Hematopoietic multipotent progenitor cell treated with erythropoietin and hydrocortisone succinate and interleukin-3 and kit ligand, for 8 days (in vitro differentiated cells): ENCODE measurements around the gene RBM15.
A peak's percentile ranks its signal among the peaks of the same experiment; 100 is the strongest.

ENCODE experiments used
- DNase-seq: peaks from one replicate; pipeline ENCODE4 v3.0.0-alpha.2; 2015

The RBM15 gene

DNA sequence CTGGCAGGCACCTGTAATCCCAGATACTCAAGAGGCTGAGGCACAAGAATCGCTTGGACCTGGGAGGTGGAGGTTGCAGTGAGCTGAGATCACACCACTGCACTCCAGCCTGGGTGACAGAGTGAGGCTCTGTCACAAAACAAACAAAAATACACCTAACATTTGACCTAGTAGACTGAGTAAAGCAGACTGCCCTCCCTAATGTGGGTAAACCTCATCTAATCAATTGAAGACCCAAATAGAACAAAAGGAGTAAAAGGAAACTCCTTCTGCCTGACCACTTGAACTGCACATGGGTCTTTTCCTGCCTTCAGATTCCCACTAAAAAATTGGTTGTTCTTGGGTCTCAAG lies 19.0 kb upstream of the RBM15 start:
- no peak for DNase-seq

DNA sequence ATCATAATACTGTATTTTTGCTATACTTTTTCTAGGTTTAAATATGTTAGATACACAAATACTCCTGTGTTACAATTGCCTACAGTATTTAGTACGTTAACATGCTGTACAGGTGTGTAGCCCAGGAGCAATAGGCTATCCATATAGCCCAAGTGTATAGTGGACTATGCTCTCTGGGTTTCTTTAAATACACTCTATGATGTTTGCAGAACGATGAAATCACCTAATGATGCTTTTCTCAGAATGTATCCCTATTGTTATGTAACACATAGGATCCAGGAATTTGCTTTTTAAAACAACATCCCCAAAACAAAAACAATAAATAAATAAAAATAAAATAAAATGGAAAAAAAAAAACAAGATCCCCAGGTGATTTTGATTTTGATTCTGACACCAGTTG lies 18.1 kb upstream of the RBM15 start:
- DNase-seq, result no peak

DNA sequence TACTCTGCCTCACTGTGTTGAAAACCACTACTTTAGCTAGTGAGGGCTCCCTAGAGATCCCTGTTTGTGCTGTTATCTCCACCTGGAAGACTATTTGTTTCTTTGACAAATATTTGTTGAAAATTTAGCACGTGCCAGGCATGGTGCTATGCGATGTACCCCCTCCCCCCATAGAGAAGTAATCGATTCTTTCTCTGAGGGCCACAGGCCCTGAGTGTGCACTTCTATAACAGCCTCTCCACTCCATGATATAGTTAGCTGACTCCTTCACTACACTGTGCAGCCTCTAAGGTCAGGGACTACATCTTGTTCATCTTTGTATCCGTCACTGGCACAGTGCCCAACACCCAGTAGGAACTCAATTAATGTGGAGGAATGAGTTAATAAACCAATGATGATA lies 17.3 kb upstream of the RBM15 start:
- DNase-seq, result no peak

DNA sequence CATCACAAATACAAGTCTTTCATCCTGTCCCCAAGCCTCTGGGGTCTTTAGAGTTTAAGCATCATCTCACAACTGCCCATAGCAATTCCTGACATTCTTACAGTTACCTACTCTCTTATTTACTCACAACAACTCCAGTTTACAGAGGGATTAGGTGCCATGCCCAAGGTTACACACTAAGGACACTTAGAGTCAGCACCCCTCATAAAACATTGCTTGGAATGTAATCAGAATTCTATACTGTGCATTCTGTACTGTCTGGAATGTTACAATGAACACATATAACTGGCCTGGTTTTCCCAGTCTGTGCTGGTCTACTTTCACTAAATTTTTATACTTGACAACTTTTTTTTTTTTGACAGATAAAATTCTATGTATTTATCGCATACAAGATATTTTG lies 14.5 kb upstream of the RBM15 start:
- DNase-seq, result no peak

DNA sequence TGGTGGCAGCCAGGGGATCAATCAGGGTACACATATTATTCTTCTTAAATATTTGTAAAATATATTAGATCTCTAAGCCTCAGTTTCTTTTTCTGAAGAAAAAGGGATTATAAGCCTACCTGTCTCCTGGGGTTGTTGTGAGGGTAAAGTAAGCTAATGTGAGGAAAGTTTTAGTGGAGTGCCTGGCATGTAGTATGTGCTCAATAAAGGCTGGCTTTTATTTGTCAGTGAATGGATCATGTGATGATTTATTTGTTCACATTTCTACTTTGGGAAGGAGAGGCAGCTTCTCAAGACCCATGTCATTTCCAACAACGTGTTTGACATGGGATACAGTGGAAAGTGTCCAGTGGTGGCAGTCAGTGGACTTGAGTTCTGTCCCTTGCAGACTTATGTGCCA lies 12.4 kb upstream of the RBM15 start:
- DNase-seq, result no peak

DNA sequence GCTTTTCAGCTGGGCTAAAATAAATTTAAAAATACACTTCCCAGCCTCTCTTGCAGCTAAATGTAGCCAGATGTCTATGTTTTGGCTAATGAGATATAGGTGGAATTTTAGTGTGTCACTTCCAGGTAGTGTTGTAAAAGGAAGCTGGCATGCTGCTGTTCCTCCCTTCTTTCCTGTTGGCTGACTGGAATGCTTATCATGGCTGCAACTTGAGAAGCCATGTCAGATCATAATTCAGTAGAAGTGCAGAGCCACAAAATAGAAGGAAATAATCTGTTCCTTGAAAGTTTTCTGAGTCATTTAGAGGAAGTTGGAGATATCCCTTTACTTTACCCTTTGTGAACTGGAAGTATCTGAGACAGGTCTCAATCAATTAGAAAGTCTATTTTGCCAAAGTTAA lies 10.9 kb upstream of the RBM15 start:
- no peak for DNase-seq

DNA sequence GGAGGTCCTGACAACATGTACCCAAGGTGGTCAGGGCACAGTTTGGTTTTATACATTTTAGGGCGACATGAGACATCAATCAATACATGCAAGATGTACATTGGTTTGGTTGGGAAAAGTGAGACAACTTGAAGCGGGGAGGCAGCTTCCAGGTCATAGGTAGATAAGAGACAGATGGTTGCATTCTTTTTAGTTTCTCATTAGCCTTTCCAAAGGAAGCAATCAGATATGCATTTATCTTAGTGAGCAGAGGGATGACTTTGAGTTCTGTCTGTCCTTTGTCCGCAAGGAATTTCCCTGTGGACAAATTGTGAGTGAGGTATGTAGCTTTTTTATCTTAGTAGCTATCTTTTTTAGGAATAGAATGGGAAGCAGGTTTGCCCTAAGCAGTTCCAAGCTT lies 10.5 kb upstream of the RBM15 start:
- DNase-seq, result no peak

DNA sequence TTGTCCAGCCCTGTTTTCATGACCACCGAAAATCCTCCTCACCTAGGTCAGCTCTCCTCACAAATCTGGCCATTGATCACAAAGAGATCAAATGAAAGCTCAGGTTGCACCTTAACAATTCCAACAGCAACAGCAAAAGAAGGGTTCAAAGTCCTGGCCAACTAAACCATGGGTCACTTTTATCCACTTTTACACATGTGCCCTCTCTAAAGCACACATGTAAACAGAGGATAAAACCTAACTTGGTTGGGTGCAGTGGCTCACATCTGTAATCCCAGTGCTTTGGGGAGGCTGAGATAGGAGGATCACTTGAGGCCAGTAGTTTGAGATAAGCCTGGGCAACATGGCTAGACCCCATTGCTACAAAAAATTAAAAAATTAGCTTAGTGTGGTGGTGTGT lies 3.9 kb upstream of the RBM15 start:
- DNase-seq, result peak; percentile 20

DNA sequence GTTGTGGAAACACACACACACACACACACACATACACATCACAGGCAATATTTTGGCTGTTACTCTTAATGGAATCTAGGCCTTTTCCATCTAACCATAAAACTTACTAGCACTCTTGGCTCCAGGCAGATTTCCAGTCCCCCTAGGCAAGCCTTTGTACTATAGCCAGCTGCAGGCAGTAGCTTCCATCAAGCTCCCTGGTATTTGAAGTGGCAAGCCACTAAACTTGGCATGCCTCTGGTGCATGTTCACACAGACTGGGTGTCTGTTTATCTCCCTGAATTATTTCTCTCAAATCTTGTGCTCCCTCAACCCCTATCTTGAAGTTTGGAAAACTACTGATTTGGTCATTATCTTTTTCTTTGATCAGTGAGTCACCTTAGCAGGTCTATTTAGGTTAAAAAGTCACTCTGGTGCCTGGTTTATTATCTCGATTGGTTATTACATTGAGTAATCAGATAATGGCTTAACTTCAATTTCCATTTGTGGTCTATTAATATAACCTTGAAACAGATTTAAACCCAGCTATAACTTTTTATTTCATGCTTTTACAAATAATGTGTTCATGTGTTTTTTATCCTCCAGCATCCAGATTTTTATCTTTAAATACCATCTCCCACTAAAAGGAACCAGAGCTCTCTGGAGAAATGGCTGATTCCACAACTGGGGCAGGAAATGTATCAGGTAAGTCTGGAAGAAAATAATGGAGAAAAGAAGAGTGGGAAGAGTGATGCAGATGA lies 2.7 kb upstream of the RBM15 start:
- DNase-seq, result peak; percentile 48

DNA sequence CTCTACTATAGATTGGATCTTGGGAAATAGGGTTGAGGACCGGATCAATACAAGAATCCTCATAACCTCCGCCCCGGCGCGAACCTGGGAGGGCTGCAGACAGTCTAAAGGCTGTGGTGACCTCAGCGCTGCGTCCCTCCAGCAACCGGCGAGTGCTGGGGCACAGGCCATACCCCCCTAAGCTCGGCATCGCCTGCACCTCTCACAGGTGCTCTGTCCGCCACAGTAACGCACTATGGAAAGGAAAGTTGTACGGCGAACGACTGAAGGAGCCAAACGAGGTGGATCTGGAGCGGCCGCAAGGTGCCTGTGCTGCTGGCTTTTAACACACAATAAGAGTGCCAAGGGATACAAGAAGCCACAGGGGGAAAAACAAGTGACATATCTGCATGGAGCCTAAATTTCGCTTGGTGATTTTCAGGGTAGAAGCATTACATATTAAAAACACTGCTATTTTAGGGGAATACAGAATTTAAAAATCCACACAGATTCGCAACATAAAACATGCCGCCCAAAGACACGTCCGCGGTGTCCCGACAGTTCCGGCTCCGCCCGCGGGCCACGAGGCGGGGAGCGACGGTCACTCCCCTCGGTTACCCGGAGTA lies 1.4 kb upstream of the RBM15 start:
- DNase-seq, result peak; percentile 55

DNA sequence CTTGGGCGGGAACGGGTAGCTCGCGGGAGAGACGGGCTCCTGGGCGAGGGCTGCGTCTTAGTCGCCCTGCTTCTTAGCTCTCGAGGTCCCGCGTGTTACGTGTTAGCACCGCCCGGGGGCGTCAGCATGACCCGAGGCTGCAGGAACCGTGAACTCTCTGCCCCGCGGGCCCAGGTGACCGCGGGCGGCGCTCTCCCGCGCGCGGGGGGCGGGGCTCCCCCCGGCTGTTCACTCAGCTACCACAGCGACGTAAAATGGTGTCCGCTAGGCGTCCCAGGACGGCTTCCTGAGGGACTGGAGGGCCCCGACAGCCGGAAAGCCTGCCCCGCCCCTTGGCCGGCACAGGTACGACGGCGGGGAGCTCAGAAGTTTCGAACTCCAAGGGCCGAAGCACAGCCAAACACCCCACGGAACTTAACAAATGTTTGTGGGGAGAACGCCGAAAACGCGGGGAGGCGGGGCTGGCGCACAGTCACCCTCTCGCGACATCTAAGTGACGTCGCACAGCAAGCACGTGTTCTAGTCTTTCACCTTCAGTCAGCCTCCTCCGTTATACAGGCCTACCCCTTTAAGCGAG lies 780 bp upstream of the RBM15 start:
- DNase-seq, result peak; percentile 93

DNA sequence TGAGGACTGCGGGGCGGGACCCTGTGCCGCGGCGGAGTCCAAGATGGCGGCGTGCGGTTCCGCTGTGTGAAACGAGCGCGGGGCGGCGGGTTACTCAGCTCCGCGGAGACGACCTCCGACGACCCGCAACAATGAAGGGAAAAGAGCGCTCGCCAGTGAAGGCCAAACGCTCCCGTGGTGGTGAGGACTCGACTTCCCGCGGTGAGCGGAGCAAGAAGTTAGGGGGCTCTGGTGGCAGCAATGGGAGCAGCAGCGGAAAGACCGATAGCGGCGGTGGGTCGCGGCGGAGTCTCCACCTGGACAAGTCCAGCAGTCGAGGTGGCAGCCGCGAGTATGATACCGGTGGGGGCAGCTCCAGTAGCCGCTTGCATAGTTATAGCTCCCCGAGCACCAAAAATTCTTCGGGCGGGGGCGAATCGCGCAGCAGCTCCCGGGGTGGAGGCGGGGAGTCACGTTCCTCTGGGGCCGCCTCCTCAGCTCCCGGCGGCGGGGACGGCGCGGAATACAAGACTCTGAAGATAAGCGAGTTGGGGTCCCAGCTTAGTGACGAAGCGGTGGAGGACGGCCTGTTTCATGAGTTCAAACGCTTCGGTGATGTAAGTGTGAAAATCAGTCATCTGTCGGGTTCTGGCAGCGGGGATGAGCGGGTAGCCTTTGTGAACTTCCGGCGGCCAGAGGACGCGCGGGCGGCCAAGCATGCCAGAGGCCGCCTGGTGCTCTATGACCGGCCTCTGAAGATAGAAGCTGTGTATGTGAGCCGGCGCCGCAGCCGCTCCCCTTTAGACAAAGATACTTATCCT lies 430 bp downstream of the RBM15 start:
- DNase-seq, result peak; percentile 61

DNA sequence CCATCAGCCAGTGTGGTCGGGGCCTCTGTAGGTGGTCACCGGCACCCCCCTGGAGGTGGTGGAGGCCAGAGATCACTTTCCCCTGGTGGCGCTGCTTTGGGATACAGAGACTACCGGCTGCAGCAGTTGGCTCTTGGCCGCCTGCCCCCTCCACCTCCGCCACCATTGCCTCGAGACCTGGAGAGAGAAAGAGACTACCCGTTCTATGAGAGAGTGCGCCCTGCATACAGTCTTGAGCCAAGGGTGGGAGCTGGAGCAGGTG lies 961 bp downstream of the RBM15 start:
- peak; percentile 28 for DNase-seq

DNA sequence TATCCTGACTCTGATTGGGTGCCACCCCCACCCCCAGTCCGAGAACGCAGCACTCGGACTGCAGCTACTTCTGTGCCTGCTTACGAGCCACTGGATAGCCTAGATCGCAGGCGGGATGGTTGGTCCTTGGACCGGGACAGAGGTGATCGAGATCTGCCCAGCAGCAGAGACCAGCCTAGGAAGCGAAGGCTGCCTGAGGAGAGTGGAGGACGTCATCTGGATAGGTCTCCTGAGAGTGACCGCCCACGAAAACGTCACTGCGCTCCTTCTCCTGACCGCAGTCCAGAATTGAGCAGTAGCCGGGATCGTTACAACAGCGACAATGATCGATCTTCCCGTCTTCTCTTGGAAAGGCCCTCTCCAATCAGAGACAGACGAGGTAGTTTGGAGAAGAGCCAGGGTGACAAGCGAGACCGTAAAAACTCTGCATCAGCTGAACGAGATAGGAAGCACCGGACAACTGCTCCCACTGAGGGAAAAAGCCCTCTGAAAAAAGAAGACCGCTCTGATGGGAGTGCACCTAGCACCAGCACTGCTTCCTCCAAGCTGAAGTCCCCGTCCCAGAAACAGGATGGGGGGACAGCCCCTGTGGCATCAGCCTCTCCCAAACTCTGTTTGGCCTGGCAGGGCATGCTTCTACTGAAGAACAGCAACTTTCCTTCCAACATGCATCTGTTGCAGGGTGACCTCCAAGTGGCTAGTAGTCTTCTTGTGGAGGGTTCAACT lies 2.1 kb downstream of the RBM15 start:
- no peak for DNase-seq

DNA sequence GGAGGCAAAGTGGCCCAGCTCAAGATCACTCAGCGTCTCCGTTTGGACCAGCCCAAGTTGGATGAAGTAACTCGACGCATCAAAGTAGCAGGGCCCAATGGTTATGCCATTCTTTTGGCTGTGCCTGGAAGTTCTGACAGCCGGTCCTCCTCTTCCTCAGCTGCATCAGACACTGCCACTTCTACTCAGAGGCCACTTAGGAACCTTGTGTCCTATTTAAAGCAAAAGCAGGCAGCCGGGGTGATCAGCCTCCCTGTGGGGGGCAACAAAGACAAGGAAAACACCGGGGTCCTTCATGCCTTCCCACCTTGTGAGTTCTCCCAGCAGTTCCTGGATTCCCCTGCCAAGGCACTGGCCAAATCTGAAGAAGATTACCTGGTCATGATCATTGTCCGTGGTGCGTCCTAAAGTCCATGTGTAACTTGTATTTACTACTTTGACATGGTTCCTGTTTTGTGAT lies 2.7 kb downstream of the RBM15 start:
- DNase-seq, result no peak

DNA sequence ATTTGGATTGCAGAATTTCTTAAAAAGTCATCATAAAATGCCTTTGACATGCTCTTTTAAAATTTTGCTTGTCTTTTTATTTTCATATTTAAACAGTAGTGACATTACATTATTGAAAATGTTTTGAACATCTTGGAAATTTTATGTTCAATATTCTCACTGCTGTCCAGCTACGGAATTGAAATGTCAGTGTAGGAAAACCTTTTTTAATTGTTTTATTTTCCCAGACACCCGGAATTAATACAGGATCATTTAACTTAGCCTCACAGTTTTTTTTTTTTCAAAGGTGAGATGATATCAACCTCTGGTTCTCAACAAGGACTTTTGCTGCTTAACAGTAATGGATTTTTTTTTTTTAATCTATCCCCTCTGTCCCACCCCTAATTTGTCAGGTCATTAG lies 4.1 kb downstream of the RBM15 start:
- DNase-seq, result no peak

DNA sequence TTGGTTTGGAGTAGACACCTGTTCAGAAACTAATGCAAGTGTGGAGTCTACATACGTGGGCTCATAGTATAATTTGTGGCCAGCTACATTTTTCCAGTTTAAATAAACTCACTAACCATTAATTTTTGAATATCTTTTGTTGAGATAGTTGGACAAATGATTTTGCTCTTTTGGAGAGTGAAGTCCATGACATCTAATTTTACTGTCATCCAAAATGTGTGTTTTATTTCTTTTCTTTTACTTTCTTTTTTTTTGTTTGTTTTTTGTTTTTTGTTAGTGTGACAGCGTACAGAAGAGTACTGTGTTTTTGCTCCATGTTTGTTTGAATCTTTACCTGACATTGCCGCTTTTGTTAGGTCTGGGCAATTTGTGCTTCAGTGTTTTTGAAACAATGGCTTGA lies 5.0 kb downstream of the RBM15 start:
- no peak for DNase-seq

DNA sequence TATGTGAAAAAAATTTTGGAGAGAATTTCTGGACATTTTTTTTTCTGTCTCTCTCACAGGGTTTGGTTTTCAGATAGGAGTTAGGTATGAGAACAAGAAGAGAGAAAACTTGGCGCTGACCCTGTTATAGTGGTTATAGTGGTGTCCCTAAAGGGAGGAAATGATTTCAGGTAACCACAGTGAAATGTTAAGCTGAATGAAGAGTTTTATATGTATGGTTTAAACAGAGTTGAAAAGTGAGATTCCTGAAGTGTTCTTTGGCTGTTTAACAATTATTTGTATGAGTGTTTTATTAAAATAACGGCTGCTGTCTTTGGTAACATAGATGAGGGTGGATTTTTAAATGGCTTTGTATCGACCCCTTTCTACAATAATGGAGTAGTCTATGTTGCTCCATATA lies 6.3 kb downstream of the RBM15 start:
- no peak for DNase-seq

DNA sequence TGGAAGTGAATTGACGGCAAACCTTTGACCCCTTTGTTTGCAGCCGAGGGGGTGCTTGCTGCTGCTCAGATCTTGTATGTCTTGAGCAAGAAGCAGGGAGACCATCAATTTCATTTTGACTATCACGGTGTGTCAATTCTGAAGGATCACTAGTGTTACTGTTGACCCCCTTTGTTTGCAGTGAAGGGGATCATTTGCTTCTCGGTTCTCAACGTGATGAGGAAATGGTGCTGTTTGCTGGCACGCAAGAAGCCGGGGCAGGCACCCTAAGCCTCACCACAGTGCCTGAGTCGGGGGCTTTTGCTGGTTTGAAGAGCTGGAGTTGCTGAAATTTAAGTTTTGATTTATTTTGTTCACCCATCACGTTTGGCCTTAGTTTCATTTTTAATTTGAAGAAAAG lies 7.5 kb downstream of the RBM15 start:
- DNase-seq, result no peak

DNA sequence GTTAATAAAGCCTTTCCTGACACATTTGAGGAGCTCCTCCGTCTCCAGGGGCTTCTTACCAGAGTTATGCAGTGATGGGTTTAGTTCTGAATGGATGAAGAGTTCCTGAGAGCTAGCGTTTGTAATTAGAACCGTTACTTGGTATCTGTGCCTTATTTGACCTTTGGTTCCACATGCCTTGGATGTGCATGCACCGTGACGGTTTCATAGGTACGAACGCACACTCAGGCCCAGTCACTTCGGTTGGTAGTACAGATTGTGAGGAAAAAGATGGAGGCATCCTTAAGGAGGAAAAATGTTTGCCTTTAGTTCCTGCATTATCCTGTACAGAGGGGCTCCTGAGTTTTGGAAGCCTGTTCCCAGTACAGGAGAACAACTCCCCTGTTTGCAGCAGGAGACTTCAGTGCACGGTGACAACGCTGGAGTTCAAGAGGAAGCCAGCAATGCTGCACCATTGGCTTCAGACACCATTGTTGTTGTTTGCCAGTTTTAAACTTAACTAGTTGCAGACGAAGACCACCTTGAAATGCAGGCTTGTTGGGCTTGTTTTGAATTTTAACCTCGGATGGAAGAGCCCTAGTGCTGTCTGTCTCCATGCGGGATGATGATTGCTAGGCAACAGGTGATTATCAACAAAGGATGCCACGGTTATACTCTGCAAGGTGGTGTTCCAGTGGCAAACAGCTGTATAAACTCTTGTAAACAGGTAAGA lies 8.2 kb downstream of the RBM15 start:
- DNase-seq, result no peak

DNA sequence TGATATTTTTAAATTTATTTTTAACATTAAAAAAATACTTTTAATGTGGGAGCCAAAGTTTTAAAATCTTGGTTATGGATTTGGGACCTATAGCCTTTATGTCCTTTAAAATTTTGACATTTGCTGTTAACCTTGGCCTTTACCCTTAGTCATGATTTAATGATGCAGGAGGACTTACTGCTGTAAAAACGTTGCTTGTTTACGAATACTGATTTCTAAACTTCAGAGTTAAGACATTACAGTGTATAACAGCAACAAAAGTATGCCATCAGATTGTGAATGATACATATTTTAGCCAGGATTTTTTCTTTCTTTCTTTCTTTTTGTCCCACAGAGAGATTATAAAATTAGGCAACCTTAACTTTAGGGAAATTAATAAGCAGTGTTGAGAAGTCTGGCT lies 8.9 kb downstream of the RBM15 start:
- DNase-seq, result no peak

DNA sequence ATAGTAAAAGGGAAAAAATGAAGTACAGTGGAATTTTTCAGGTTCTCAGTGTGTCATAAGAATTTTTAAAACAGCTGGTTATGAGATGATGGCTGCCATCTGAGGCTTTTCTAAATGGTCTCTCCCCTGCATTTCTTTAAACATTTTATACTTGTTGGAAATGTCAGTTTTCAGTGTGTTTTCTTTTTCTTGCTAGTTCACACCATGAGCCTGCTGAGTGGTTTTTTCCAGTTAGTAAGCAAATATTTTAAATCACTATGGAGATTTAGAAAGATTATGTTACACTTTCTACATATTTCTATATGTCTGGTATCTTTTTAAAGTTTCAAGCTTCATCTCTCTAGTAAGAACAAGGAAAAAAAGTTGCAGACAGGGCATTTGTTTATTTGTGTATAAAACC lies 9.6 kb downstream of the RBM15 start:
- no peak for DNase-seq

DNA sequence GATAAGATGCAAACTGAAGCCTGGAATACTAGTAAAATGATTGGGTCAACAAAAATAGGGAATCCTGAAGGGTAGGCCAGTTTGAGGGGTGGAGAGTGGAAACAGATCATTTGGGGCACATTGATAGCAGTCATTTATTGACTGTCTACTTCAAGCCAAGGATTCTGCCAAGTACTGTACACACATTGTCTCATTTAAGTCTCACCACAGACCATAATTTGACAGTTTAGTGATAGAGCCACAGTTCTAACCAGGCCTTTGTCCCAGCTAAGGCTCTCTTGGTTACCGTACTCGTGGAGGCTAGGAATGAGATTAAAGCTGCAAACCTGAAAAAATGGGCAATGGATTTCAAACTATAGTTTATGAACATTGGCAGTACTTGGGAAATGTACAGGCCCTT lies 11.2 kb downstream of the RBM15 start:
- DNase-seq, result no peak
